Neural cell (in vitro differentiated cells): Measurements from ENCODE around the gene MAP10.

Experiments used
- EZH2 ChIP-seq: fragments of 200-600, 300-800 bp; shearing (Covaris generic), sonication (generic); IDR thresholded peaks from 2 replicates; pipeline ENCODE4 v1.6.1; 2014; ENCODE audit warnings: antibody characterized with exemption, low read length, borderline replicate concordance, mild to moderate bottlenecking; ENCODE audit not compliant: insufficient read depth, poor library complexity, severe bottlenecking
- TF ChIP-seq, protein P1 (sequence below): fragments of 450-650 bp; IDR thresholded peaks from 2 replicates; pipeline ENCODE4 v1.5.1; 2014; ENCODE audit warnings: antibody characterized with exemption, mild to moderate bottlenecking, moderate library complexity; ENCODE audit not compliant: poor library complexity, severe bottlenecking

DNA sequence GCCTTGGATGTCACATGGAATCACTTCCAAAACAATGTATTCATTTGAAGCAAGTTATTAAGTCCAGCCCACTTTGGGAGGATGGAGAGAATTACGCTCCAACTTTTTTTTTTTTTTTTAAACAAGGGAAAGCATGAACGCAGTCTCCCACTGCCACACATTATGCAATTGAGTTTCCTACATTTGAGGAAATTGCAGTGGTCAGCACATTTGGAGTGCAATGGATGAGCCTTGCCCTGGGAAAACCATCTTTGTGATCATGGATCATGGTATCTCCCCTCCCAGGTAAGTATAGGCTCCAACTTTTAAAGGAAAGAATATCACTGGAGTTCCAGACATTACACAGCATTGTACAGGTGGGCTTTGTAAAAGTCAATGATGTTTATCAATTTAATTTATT, 26.7 kb downstream of the MAP10 start:
- TF ChIP-seq, protein P1, sequence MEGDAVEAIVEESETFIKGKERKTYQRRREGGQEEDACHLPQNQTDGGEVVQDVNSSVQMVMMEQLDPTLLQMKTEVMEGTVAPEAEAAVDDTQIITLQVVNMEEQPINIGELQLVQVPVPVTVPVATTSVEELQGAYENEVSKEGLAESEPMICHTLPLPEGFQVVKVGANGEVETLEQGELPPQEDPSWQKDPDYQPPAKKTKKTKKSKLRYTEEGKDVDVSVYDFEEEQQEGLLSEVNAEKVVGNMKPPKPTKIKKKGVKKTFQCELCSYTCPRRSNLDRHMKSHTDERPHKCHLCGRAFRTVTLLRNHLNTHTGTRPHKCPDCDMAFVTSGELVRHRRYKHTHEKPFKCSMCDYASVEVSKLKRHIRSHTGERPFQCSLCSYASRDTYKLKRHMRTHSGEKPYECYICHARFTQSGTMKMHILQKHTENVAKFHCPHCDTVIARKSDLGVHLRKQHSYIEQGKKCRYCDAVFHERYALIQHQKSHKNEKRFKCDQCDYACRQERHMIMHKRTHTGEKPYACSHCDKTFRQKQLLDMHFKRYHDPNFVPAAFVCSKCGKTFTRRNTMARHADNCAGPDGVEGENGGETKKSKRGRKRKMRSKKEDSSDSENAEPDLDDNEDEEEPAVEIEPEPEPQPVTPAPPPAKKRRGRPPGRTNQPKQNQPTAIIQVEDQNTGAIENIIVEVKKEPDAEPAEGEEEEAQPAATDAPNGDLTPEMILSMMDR = no peak
- no peak for TF ChIP-seq EZH2
